GM12878 (cell line): Measurements from ENCODE around the gene YAP1. TPM values are rescaled to one million over a fixed set of nuclear protein-coding genes. Genes with fewer than 3 reads are reported as not detected.

Source experiments
- POLR2AphosphoS2 ChIP-seq: IDR thresholded peaks from 2 replicates; pipeline ENCODE4 v1.6.1; 2011; ENCODE audit warnings: low read depth, mild to moderate bottlenecking, low read length, improper control_type of control experiment, moderate library complexity
- SMAD1 ChIP-seq: fragments of 450-650 bp; IDR thresholded peaks from 2 replicates; pipeline ENCODE4 v1.6.1; 2018; ENCODE audit warnings: mild to moderate bottlenecking, low read depth; ENCODE audit not compliant: partially characterized antibody
- polyA plus RNA-seq, 11 experiments: library from polyadenylated mRNA; depleted of rRNA in 4 of 11; unstranded in 6 of 11; stranded (reverse) in 5 of 11; fragments of >200 nt; fragmentation: Nextera tagmentation in 4 of 11; fragmentation: Illumina TruSeq in 1 of 11; extraction: Ambion mirVana in 4 of 11; extraction: Trizol in 1 of 11; gene quantifications; 1 replicate in 1 of 11; 2 replicates in 10 of 11; pipeline versions ENCODE4 v1.2.1 to v1.2.3, GENCODE V29; 2011 to 2016; ENCODE audit warnings: inconsistent platforms in 2 of 11, missing spikeins in 2 of 11, low read depth in 1 of 11
- total RNA-seq, 4 experiments: library from RNA; depleted of rRNA in 3 of 4; stranded (reverse); fragments of >200 nt in 3 of 4; fragmentation: Illumina TruSeq in 1 of 4; extraction: Trizol in 1 of 4; gene quantifications; 2 replicates each; pipeline versions ENCODE4 v1.2.1 to v1.2.3, GENCODE V29; 2013 to 2021
- TF ChIP-seq, protein P1 (sequence below), 3 experiments: IDR thresholded peaks in 2 of 3; conservative IDR thresholded peaks in 1 of 3; 2 replicates each; pipeline ENCODE4 v1.5.1; 2011; ENCODE audit warnings: low read depth in 3 of 3, low read length in 3 of 3, mild to moderate bottlenecking in 3 of 3, control low read depth in 2 of 3, moderate library complexity in 2 of 3, inconsistent platforms in 1 of 3, mixed read lengths in 1 of 3; ENCODE audit not compliant: control insufficient read depth in 2 of 3, insufficient read depth in 1 of 3; ENCODE audit errors: extremely low read depth in 1 of 3
- TF ChIP-seq, protein P2 (sequence below): fragments of 450-650 bp; IDR thresholded peaks from 2 replicates; pipeline ENCODE4 v1.6.1; 2016; ENCODE audit warnings: mild to moderate bottlenecking
- TF ChIP-seq, protein P3 (sequence below): IDR thresholded peaks from 2 replicates; pipeline ENCODE4 v1.6.1; 2012; ENCODE audit warnings: mild to moderate bottlenecking, low read depth, low read length

YAP1 gene
- total and polyA plus RNA-seq, 10 of the 15 experiments (the other 5 are each of a cell fraction or from before 2014, with no cell fraction given): 0.03 to 0.33 (median 0.10) TPM; not detected in 6

GRCh38 chr11:102196816-102197215 is 86.6 kb downstream of the YAP1 start (continued):
- TF ChIP-seq, protein P1, sequence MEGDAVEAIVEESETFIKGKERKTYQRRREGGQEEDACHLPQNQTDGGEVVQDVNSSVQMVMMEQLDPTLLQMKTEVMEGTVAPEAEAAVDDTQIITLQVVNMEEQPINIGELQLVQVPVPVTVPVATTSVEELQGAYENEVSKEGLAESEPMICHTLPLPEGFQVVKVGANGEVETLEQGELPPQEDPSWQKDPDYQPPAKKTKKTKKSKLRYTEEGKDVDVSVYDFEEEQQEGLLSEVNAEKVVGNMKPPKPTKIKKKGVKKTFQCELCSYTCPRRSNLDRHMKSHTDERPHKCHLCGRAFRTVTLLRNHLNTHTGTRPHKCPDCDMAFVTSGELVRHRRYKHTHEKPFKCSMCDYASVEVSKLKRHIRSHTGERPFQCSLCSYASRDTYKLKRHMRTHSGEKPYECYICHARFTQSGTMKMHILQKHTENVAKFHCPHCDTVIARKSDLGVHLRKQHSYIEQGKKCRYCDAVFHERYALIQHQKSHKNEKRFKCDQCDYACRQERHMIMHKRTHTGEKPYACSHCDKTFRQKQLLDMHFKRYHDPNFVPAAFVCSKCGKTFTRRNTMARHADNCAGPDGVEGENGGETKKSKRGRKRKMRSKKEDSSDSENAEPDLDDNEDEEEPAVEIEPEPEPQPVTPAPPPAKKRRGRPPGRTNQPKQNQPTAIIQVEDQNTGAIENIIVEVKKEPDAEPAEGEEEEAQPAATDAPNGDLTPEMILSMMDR (IDR thresholded peaks at IDR 0.05 in 2 of 3, conservative IDR thresholded peaks at IDR 0.05 in 1 of 3; ENCODE audit: control insufficient read depth in 2 of 3, extremely low read depth in 1 of 3, insufficient read depth in 1 of 3, low read depth in 3 of 3, low read length in 3 of 3): no peak
- TF ChIP-seq, protein P2, sequence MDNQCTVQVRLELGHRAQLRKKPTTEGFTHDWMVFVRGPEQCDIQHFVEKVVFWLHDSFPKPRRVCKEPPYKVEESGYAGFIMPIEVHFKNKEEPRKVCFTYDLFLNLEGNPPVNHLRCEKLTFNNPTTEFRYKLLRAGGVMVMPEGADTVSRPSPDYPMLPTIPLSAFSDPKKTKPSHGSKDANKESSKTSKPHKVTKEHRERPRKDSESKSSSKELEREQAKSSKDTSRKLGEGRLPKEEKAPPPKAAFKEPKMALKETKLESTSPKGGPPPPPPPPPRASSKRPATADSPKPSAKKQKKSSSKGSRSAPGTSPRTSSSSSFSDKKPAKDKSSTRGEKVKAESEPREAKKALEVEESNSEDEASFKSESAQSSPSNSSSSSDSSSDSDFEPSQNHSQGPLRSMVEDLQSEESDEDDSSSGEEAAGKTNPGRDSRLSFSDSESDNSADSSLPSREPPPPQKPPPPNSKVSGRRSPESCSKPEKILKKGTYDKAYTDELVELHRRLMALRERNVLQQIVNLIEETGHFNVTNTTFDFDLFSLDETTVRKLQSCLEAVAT: no peak
- TF ChIP-seq SMAD1: no peak
- TF ChIP-seq POLR2AphosphoS2: no peak
- TF ChIP-seq, protein P3, sequence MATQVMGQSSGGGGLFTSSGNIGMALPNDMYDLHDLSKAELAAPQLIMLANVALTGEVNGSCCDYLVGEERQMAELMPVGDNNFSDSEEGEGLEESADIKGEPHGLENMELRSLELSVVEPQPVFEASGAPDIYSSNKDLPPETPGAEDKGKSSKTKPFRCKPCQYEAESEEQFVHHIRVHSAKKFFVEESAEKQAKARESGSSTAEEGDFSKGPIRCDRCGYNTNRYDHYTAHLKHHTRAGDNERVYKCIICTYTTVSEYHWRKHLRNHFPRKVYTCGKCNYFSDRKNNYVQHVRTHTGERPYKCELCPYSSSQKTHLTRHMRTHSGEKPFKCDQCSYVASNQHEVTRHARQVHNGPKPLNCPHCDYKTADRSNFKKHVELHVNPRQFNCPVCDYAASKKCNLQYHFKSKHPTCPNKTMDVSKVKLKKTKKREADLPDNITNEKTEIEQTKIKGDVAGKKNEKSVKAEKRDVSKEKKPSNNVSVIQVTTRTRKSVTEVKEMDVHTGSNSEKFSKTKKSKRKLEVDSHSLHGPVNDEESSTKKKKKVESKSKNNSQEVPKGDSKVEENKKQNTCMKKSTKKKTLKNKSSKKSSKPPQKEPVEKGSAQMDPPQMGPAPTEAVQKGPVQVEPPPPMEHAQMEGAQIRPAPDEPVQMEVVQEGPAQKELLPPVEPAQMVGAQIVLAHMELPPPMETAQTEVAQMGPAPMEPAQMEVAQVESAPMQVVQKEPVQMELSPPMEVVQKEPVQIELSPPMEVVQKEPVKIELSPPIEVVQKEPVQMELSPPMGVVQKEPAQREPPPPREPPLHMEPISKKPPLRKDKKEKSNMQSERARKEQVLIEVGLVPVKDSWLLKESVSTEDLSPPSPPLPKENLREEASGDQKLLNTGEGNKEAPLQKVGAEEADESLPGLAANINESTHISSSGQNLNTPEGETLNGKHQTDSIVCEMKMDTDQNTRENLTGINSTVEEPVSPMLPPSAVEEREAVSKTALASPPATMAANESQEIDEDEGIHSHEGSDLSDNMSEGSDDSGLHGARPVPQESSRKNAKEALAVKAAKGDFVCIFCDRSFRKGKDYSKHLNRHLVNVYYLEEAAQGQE: no peak
